KMS-11 (cell line): Measurements from ENCODE around the gene KCNMB2.
A peak's percentile ranks its signal among the peaks of the same experiment; 100 is the strongest.

ENCODE experiments used
- H2AFZ ChIP-seq: fragments of 200-600 bp; sonication (generic); 2 replicates; pipeline ENCODE4 v1.6.1; 2016; ENCODE audit warnings: antibody characterized with exemption, mixed run types, low read depth
- H3K27ac ChIP-seq: fragments of 200-600 bp; sonication (generic); 2 replicates; pipeline ENCODE4 v1.6.1; 2016; ENCODE audit warnings: mild to moderate bottlenecking, mixed run types
- H3K27me3 ChIP-seq: fragments of 200-600 bp; sonication (generic); 2 replicates; pipeline ENCODE4 v1.6.1; 2017; ENCODE audit warnings: mild to moderate bottlenecking, low read depth, mixed run types, moderate library complexity; ENCODE audit not compliant: insufficient read depth
- H3K36me3 ChIP-seq: fragments of 200-600 bp; sonication (generic); 2 replicates; pipeline ENCODE4 v1.6.1; 2017; ENCODE audit warnings: mild to moderate bottlenecking, mixed run types; ENCODE audit not compliant: insufficient read depth
- H3K4me1 ChIP-seq: fragments of 200-600 bp; sonication (generic); 2 replicates; pipeline ENCODE4 v1.6.1; 2016; ENCODE audit warnings: mild to moderate bottlenecking, low read depth, mixed run types; ENCODE audit not compliant: poor library complexity, severe bottlenecking
- H3K4me2 ChIP-seq: fragments of 200-600 bp; sonication (generic); 2 replicates; pipeline ENCODE4 v1.7.0; 2016; ENCODE audit warnings: mild to moderate bottlenecking, mixed run types
- H3K4me3 ChIP-seq: fragments of 200-600 bp; sonication (generic); IDR thresholded peaks from 2 replicates; pipeline ENCODE4 v1.6.1; 2017; ENCODE audit warnings: low read depth, low read length, mixed read lengths; ENCODE audit not compliant: insufficient read depth
- H3K79me2 ChIP-seq: fragments of 200-600 bp; sonication (generic); 2 replicates; pipeline ENCODE4 v1.6.1; 2016; ENCODE audit warnings: low read depth, mixed run types; ENCODE audit not compliant: insufficient read depth
- H3K9ac ChIP-seq: fragments of 200-600 bp; sonication (generic); 2 replicates; pipeline ENCODE4 v1.6.1; 2016; ENCODE audit warnings: mild to moderate bottlenecking, mixed run types
- H4K20me1 ChIP-seq: fragments of 200-600 bp; sonication (generic); 2 replicates; pipeline ENCODE4 v1.6.1; 2016; ENCODE audit warnings: mild to moderate bottlenecking, mixed run types; ENCODE audit not compliant: insufficient read depth
- CTCF ChIP-seq: fragments of 200-600 bp; sonication (generic); conservative IDR thresholded peaks from 2 replicates; pipeline ENCODE4 v1.6.1; 2017; ENCODE audit warnings: low read depth, mild to moderate bottlenecking, antibody characterized with exemption, low read length, moderate library complexity, mixed read lengths

The KCNMB2 gene

GRCh38 chr3:178823150-178823549, 286.9 kb downstream of the KCNMB2 start:
- Histone ChIP-seq H3K36me3 (no peaks in the 10 kb centered on the region), H3K27me3 (no peaks in the 10 kb centered on the region), H3K4me2 (no peak overlapping the region), H3K4me3 (no peak overlapping the region), H2AFZ (no peak overlapping the region), H3K9ac (no peak overlapping the region), H4K20me1 (no peaks in the 10 kb centered on the region), H3K79me2 (no peaks in the 10 kb centered on the region), H3K4me1 (peaks cover 37% of the 10 kb centered on the region), H3K27ac (no peak overlapping the region)
- no peak for TF ChIP-seq CTCF

GRCh38 chr3:178823591-178824246, 287.5 kb downstream of the KCNMB2 start:
- Histone ChIP-seq H3K4me3 (no peak overlapping the region), H3K4me1 (peaks cover 42% of the 10 kb centered on the region), H2AFZ (no peak overlapping the region), H3K36me3 (no peaks in the 10 kb centered on the region), H3K4me2 (no peak overlapping the region), H3K27me3 (no peaks in the 10 kb centered on the region), H3K9ac (no peak overlapping the region), H4K20me1 (no peaks in the 10 kb centered on the region), H3K27ac (no peak overlapping the region), H3K79me2 (no peaks in the 10 kb centered on the region)
- TF ChIP-seq CTCF: no peak

GRCh38 chr3:178826435-178827123, 290.3 kb downstream of the KCNMB2 start:
- no peak for TF ChIP-seq CTCF
- Histone ChIP-seq H3K4me2 (peak overlapping the region; percentile 57), H2AFZ (peak overlapping the region; percentile 8; the same call in 1 of the 2 replicates), H3K9ac (peak overlapping the region; percentile 7; the same call in 1 of the 2 replicates), H4K20me1 (no peaks in the 10 kb centered on the region), H3K27me3 (no peaks in the 10 kb centered on the region), H3K4me3 (no peak overlapping the region), H3K27ac (peak overlapping the region; percentile 72), H3K4me1 (peaks cover 43% of the 10 kb centered on the region), H3K36me3 (no peaks in the 10 kb centered on the region), H3K79me2 (no peaks in the 10 kb centered on the region)

- Histone ChIP-seq H3K9ac (no peak overlapping the region), H3K79me2 (no peaks in the 10 kb centered on the region), H3K36me3 (no peaks in the 10 kb centered on the region), H3K4me2 (peak overlapping the region; percentile 57), H3K27me3 (no peaks in the 10 kb centered on the region), H3K4me1 (peaks cover 43% of the 10 kb centered on the region), H3K4me3 (no peak overlapping the region), H2AFZ (no peak overlapping the region; the same call in 1 of the 2 replicates), H3K27ac (peak overlapping the region; percentile 72), H4K20me1 (no peaks in the 10 kb centered on the region)
- no peak for TF ChIP-seq CTCF
Observed at GRCh38 chr3:178827285-178827856, 291.1 kb downstream of the KCNMB2 start.
